Measurements from ENCODE around the gene MAPKAPK3.

Gene MAPKAPK3

GRCh38 chr3:50637011-50637410, 20.1 kb downstream of the MAPKAPK3 start:
- no peak for DNase-seq
- no peak for TF ChIP-seq POLR2A (IDR thresholded peaks at IDR 0.05; ENCODE audit: low read length)
- no peak for TF ChIP-seq GATA1 (IDR thresholded peaks at IDR 0.05; ENCODE audit: low read depth, low read length)

DNA sequence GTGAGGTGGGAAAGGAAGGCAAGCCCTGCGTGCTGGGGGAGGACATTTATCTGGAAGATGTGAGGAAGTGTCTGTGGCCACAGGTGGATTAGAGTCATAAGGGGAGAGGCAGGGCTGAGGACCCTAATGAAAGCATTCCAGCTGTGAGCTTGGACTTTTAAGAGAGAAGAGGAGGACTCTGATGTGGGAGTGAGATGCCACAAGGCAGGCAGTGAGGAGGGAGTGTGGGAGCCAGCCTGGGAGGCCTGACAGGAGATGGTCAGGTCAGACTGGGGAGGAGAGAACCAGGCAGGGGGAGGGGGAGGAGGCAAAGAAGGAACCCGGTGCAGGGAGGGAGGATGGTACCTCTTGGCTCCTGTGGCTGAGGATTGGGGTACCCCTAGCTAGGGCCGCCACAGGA, 21.0 kb downstream of the MAPKAPK3 start:
- no peak for DNase-seq
- TF ChIP-seq GATA1 (IDR thresholded peaks at IDR 0.05; ENCODE audit: low read depth, low read length) (no peak), POLR2A (IDR thresholded peaks at IDR 0.05; ENCODE audit: low read length) (no peak)

DNA sequence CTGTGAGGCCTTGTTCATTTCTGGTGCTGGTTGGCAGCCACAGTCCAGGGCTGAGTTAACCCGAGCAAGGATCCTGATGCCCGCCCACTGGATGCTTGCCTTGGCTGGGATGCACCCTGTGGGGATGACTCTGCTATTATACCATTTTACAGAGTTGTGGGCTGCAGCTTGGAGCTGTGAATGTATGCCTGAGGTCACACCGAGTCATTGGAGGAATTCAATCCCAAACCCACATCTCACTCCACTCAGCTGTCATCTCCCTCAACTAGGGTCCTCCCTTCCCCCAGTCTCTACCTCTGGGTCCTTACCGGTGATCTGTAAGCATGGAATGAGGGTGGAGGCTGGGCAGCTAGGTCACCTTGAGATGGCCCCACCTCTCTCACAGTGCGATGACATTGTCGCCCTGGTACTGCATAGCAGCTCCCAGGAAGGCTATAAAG, 22.1 kb downstream of the MAPKAPK3 start:
- TF ChIP-seq GATA1 (IDR thresholded peaks at IDR 0.05; ENCODE audit: low read depth, low read length) (no peak), POLR2A (IDR thresholded peaks at IDR 0.05; ENCODE audit: low read length) (no peak)
- peak in 1 of 2 experiments; percentile 34 for DNase-seq

GRCh38 chr3:50642382-50642781, 25.4 kb downstream of the MAPKAPK3 start:
- no peak for DNase-seq
- no peak for TF ChIP-seq GATA1 (IDR thresholded peaks at IDR 0.05; ENCODE audit: low read depth, low read length)

- DNase-seq: no peak
- TF ChIP-seq POLR2A (IDR thresholded peaks at IDR 0.05; ENCODE audit: low read length) (no peak), GATA1 (IDR thresholded peaks at IDR 0.05; ENCODE audit: low read depth, low read length) (no peak)
Observed at GRCh38 chr3:50644561-50644960, 27.6 kb downstream of the MAPKAPK3 start.

GRCh38 chr3:50645378-50645777, 28.4 kb downstream of the MAPKAPK3 start:
- TF ChIP-seq GATA1 (IDR thresholded peaks at IDR 0.05; ENCODE audit: low read depth, low read length): no peak
- TF ChIP-seq POLR2A (IDR thresholded peaks at IDR 0.05; ENCODE audit: low read length): no peak
- no peak for DNase-seq

DNA sequence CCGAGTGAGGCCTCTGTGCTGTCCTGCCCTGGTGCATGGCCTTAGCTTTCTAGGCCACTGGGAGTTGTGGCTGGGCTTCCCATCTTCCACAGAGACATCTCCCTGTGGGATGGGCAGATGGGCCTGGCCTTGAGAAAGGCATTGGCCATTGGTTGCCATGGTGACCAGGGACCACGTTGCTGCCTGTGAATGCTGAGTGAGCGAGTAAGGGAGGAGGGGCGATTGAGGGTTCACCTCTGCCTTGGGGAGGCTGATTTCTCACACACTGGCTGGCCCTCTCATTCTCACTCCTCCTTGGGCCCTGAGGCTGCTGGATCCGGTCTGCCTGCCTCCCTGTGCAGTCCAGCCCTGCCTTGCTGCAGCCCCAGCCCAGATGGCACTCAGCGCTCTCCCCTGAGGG, 31.4 kb downstream of the MAPKAPK3 start:
- no peak for TF ChIP-seq GATA1 (IDR thresholded peaks at IDR 0.05; ENCODE audit: low read depth, low read length)
- TF ChIP-seq POLR2A (IDR thresholded peaks at IDR 0.05; ENCODE audit: low read length): no peak
- DNase-seq: no peak

- TF ChIP-seq POLR2A (IDR thresholded peaks at IDR 0.05; ENCODE audit: low read length): no peak
- no peak for TF ChIP-seq GATA1 (IDR thresholded peaks at IDR 0.05; ENCODE audit: low read depth, low read length)
- DNase-seq: no peak
Observed at GRCh38 chr3:50648944-50649343, 32.0 kb downstream of the MAPKAPK3 start.

DNA sequence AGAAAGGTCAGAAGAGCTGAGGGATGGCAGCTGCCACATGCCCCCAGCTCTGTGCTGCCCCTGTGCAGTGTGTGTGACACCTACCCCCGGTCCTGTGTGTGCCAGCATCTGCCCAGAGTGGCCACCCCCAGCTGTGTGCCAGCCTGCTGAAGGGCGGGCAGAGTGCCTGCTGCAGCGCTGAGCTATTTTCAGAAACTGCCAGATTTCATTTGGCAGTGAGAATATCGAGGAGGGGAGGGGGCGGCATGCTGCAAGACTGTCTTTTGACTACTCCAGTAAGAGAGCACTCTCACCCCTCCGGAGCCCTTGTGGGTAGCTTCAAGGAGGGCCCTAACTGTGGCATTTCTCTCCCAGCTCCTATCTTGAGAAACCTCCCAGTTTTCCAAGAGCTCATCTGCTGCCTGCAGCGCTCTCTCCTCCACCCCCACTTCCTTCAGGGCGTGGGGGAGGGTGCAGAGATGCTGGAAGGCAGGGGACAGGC, 32.5 kb downstream of the MAPKAPK3 start:
- no peak for TF ChIP-seq POLR2A (IDR thresholded peaks at IDR 0.05; ENCODE audit: low read length)
- TF ChIP-seq GATA1 (IDR thresholded peaks at IDR 0.05; ENCODE audit: low read depth, low read length): no peak
- no peak for DNase-seq

DNA sequence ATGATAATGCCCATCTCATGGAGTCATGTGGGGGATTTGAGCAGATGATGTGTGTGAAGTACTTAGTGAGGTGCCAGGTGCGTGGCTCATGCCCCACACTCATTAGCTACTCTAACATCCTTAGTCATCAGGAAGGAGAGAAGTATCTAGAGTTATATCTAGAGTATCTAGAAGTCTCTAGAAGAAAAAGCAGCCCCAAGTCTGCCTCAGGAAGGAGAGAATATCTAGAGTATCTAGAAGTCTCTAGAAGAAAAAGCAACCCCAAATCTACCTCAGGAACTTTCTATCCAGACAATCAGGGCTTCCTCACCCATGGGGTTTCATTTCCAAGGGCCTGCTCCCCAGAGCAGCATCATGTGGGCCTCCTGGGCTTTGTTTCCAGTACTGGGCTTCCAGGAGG, 33.1 kb downstream of the MAPKAPK3 start:
- TF ChIP-seq POLR2A (IDR thresholded peaks at IDR 0.05; ENCODE audit: low read length) (no peak), GATA1 (IDR thresholded peaks at IDR 0.05; ENCODE audit: low read depth, low read length) (no peak)
- DNase-seq: no peak

DNA sequence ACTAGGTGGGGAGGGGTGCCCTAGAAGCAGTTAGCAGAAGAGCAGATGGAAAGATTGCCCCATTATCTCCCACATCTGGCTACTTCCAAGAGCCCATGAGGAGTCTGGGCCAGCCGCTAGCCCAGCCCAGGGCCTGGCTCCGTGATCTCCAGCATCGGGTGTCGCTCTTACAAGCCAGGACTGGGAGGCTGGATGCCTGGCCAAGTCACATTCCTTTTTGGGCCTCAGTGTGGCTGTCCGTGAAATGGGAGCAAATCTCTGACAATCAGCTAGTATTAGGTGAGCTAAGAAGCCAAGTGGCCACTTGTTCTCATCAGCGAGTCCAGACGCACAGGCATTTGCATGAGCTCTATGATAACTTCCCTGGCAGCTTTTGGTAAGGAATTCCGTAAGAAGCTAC, 34.5 kb downstream of the MAPKAPK3 start:
- TF ChIP-seq POLR2A (IDR thresholded peaks at IDR 0.05; ENCODE audit: low read length) (no peak), GATA1 (IDR thresholded peaks at IDR 0.05; ENCODE audit: low read depth, low read length) (no peak)
- no peak for DNase-seq

- DNase-seq: no peak
- no peak for TF ChIP-seq GATA1 (IDR thresholded peaks at IDR 0.05; ENCODE audit: low read depth, low read length)
- TF ChIP-seq POLR2A (IDR thresholded peaks at IDR 0.05; ENCODE audit: low read length): no peak
Observed at GRCh38 chr3:50651920-50652529, 35.1 kb downstream of the MAPKAPK3 start.

DNA sequence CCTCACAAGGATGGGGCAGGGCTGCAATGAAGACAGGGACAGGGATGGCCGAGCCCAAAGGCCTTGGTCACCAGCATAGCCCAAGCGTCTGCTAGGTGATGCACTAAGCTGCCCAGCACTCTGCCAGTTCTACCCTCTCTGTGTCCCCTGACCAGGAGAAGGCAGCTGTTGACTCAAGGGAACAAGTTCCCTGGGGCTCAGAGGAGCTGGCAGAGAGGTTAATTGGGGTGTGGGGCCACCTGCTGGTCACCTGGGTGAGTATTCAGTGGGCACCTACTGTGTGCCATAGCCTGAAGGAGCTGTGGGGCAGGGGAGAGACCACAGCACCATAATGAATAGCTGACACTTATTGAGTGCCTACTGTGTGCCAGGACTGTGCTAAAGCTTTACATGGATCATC, 35.8 kb downstream of the MAPKAPK3 start:
- TF ChIP-seq GATA1 (IDR thresholded peaks at IDR 0.05; ENCODE audit: low read depth, low read length): no peak
- no peak for TF ChIP-seq POLR2A (IDR thresholded peaks at IDR 0.05; ENCODE audit: low read length)
- DNase-seq: peak; percentile 47 to 67

DNA sequence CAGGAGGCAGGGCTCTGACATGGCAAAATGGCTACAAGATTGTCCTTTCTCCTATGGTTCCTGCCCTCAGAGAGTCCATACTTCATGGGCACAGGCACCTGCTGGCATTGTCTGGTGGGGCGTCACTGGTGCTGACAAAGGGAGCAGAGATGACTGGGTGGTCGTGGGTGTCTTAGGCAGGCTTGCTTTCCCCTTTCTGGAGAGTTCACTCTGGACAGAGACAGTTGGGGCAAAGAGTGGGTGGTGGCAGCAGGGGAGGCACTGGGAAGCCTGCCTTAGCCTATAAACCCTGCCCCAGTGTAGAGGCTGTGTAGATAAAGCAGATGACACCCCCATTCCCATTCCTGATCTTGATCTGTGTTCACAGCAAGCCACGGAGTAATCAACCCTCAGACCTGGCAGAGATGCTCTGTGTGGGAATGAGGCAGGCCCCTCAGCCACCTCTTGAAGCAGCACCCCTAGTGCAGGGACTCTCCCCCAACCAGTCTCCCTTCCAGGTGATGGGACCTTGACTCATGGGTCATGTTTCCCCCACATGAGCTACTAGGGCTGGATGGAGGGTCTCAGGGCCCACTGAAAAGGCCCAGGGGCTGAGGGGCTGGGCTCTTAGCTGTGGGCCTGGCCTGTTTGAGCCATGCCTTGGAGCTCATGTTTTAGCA, 37.1 kb downstream of the MAPKAPK3 start:
- no peak for DNase-seq
- TF ChIP-seq POLR2A (IDR thresholded peaks at IDR 0.05; ENCODE audit: low read length) (no peak), GATA1 (IDR thresholded peaks at IDR 0.05; ENCODE audit: low read depth, low read length) (no peak)
